Sigmoid colon (tissue), 4 donors: ENCODE measurements around the gene ZNF576.

ENCODE experiments used
- EP300 ChIP-seq, 4 donors: sonication (generic); formaldehyde crosslinking; IDR thresholded peaks; one replicate each; pipeline ENCODE4 v1.6.1; 2017; ENCODE audit warnings: antibody characterized with exemption in 4 of 4
- POLR2A ChIP-seq, 2 donors: fragments of 450-650 bp; IDR thresholded peaks; one replicate each; pipeline ENCODE4 v1.6.1; 2016; ENCODE audit warnings: antibody characterized with exemption in 2 of 2, mild to moderate bottlenecking in 2 of 2, moderate library complexity in 2 of 2
- TF ChIP-seq, protein P1 (sequence below), 4 experiments: fragments of 450-650 bp in 3 of 4; fragments of 200-600 bp in 1 of 4; IDR thresholded peaks; one replicate each; pipeline ENCODE4 v1.5.1; 2016 to 2019; ENCODE audit warnings: antibody characterized with exemption in 4 of 4, mild to moderate bottlenecking in 3 of 4, moderate library complexity in 2 of 4

- TF ChIP-seq EP300 (IDR thresholded peaks at IDR 0.05) (no peak), POLR2A (IDR thresholded peaks at IDR 0.05) (no peak)
- TF ChIP-seq, protein P1, sequence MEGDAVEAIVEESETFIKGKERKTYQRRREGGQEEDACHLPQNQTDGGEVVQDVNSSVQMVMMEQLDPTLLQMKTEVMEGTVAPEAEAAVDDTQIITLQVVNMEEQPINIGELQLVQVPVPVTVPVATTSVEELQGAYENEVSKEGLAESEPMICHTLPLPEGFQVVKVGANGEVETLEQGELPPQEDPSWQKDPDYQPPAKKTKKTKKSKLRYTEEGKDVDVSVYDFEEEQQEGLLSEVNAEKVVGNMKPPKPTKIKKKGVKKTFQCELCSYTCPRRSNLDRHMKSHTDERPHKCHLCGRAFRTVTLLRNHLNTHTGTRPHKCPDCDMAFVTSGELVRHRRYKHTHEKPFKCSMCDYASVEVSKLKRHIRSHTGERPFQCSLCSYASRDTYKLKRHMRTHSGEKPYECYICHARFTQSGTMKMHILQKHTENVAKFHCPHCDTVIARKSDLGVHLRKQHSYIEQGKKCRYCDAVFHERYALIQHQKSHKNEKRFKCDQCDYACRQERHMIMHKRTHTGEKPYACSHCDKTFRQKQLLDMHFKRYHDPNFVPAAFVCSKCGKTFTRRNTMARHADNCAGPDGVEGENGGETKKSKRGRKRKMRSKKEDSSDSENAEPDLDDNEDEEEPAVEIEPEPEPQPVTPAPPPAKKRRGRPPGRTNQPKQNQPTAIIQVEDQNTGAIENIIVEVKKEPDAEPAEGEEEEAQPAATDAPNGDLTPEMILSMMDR (IDR thresholded peaks at IDR 0.05), result no peak
These were observed 16.0 kb downstream of the ZNF576 start for GRCh38 chr19:43612374-43612773.
